ENCODE measurements around the gene TWNK.

The TWNK gene

GRCh38 chr10:100996678-100997359 is 9.5 kb downstream of the TWNK start:
- TF ChIP-seq MAX (IDR thresholded peaks at IDR 0.05; ENCODE audit: low read depth, low read length) = no peak
- TF ChIP-seq MYC (IDR thresholded peaks at IDR 0.05; ENCODE audit: low read depth, low read length) = no peak
- TF ChIP-seq POLR2A (IDR thresholded peaks at IDR 0.05; ENCODE audit: extremely low read depth, insufficient read length) = peak; percentile 25
- DNase-seq (ENCODE audit: low read depth) = peak; percentile 63

DNA sequence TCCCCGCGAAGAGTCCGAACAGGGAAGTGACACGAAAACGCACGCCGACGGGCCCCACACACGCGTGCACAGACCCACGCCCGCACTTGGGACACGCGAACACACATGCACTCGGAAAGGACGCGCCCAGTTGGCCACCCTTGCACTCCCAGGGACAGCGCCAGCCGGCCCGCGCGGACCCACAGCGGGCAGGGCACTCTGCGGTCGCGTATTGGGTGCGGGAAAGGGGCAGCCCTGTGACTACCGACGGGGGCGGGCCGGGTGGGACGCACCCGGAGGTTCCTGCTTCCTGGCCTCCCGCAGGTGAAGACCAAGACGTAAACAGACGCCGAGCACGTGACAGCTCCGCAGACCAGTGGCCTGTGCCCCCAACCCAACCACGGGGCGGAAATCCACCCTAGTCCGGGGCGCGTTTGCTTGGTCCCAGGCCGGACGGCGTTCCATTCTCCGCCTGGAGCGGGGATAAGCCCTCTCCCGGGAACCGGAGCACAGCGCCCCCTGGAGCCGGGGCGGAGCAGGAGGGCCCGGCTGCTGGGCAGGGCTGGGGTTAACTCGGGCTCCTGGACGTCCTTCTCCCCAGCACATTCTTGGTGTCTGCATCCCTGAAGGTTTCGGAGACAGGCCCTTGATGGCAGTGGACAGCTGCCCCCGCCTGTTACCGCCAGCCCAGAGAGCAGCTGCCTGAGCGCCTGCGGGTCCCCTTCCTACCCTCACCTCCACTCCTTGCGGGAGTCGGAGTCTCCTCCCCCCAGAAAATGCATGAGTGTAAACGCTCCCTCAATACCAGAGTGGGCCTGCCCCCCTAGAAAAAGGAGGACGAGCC is 10.2 kb downstream of the TWNK start:
- DNase-seq (ENCODE audit: low read depth) = peak; percentile 83
- peak; percentile 75 for TF ChIP-seq MYC (IDR thresholded peaks at IDR 0.05; ENCODE audit: low read depth, low read length)
- peak; percentile 19 for TF ChIP-seq POLR2A (IDR thresholded peaks at IDR 0.05; ENCODE audit: extremely low read depth, insufficient read length)
- TF ChIP-seq MAX (IDR thresholded peaks at IDR 0.05; ENCODE audit: low read depth, low read length) = peak; percentile 93
- TF ChIP-seq, protein P1, sequence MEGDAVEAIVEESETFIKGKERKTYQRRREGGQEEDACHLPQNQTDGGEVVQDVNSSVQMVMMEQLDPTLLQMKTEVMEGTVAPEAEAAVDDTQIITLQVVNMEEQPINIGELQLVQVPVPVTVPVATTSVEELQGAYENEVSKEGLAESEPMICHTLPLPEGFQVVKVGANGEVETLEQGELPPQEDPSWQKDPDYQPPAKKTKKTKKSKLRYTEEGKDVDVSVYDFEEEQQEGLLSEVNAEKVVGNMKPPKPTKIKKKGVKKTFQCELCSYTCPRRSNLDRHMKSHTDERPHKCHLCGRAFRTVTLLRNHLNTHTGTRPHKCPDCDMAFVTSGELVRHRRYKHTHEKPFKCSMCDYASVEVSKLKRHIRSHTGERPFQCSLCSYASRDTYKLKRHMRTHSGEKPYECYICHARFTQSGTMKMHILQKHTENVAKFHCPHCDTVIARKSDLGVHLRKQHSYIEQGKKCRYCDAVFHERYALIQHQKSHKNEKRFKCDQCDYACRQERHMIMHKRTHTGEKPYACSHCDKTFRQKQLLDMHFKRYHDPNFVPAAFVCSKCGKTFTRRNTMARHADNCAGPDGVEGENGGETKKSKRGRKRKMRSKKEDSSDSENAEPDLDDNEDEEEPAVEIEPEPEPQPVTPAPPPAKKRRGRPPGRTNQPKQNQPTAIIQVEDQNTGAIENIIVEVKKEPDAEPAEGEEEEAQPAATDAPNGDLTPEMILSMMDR (IDR thresholded peaks at IDR 0.05; ENCODE audit: low read depth, low read length) = peak; percentile 93
- H3K4me3 ChIP-seq (ENCODE audit: low read depth, low read length) = peak overlapping the region; percentile 66

More at GRCh38 chr10:100996678-100997359, 9.5 kb downstream of the TWNK start:
- peak overlapping the region; percentile 66 for H3K4me3 ChIP-seq (ENCODE audit: low read depth, low read length)

DNA sequence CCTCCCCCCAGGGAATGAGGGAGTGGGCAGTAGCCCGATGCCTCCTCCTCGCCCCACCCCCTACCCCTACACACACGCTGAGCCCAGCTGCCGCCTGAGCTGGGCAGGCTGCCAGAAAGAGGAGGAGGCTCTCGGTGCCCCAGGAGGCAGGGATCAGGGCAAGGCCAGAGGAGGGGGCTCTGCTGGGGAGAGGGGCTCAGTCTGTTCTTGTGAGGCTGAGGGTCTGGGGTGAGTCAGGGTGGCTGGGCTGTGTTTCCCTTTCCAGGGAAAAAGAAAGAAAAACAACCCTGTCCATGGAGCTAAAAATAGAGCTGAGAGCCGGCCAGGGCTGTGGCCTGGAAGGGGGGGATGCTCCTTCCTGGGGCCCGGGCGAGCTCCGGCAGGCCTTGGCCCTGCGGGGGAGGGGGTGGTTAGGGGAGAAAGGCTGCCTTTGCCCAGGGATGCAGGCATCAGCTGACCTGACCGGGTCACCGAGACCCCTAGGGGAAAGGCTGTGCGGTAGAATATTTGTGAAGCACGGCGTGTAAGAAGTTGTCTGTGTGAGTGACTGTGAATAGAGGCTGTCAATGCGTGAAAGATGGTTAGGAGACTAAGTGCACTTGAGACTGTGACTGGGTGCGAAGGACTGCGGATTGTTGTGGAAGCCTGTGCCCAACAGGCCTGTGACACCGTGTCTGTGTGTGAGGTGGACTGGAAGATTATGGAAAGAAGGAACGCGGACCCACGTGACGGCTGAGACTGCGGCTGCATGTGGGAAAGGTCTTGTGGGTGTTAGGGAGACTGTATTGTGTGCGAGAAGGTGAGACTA is 11.0 kb downstream of the TWNK start:
- DNase-seq (ENCODE audit: low read depth) = peak; percentile 86
- peak overlapping the region; percentile 66 for H3K4me3 ChIP-seq (ENCODE audit: low read depth, low read length)
- TF ChIP-seq, protein P1 (IDR thresholded peaks at IDR 0.05; ENCODE audit: low read depth, low read length) = no peak
- TF ChIP-seq MAX (IDR thresholded peaks at IDR 0.05; ENCODE audit: low read depth, low read length) (peak; percentile 9; the same call in 1 of the 2 replicates), POLR2A (IDR thresholded peaks at IDR 0.05; ENCODE audit: extremely low read depth, insufficient read length) (no peak), MYC (IDR thresholded peaks at IDR 0.05; ENCODE audit: low read depth, low read length) (peak; percentile 54)

DNA sequence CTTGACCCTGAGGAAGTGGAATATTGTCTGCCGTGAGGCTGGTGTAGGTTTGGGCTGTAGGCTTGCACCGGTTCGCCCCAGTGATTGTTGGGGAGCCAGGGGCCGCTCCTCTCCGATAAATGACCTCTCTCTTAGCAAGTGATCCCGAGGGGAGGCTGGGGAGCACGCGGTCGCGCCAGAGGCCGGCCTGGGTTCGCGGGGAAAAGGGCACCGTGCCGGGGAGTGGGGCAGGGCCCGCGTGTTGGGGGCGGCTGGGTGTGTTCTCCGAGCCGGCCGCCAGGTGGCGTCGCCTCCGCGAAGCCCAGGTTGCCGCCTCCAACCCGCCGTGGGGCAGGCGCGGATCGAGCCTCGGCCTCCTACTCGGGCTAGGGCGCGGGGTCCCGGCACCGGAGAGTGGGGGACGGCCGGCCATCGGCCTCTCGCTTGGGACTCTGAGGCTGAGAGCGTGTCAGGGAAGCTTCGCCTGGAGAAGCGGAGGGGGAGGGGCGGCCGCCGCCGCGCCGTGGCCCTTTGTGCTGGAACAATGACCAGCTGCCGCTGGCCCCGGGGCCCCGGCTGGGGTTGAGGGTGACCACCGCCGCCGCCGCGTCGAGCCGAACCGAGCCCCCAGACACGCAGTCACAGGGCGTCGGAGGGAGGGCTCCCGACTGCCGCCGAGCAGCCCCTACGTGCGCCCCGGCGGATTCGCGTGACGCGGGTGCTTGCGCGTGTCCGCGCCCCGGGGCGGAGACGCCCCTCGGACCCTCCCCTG is 11.8 kb downstream of the TWNK start:
- peak; percentile 80 for DNase-seq (ENCODE audit: low read depth)
- TF ChIP-seq, protein P1 (IDR thresholded peaks at IDR 0.05; ENCODE audit: low read depth, low read length) = peak; percentile 67
- TF ChIP-seq MAX (IDR thresholded peaks at IDR 0.05; ENCODE audit: low read depth, low read length) = peak; percentile 50
- TF ChIP-seq MYC (IDR thresholded peaks at IDR 0.05; ENCODE audit: low read depth, low read length) = 0 out of 2 replicates have a peak, but pooled peaks have one; percentile 18
- no peak for TF ChIP-seq POLR2A (IDR thresholded peaks at IDR 0.05; ENCODE audit: extremely low read depth, insufficient read length)
- H3K4me3 ChIP-seq (ENCODE audit: low read depth, low read length) = peak overlapping the region; percentile 66

GRCh38 chr10:100999742-101000126 is 12.4 kb downstream of the TWNK start, which contains the start of gene LZTS2:
LZTS2 (plus strand) TSS chr10:100999808; CDS start chr10:101002539, 2,731 bp downstream.
- no peak for DNase-seq (ENCODE audit: low read depth)
- peak within 1 kb of the TSS; percentile 66 for H3K4me3 ChIP-seq (ENCODE audit: low read depth, low read length)
- TF ChIP-seq MAX (IDR thresholded peaks at IDR 0.05; ENCODE audit: low read depth, low read length) (no peak), MYC (IDR thresholded peaks at IDR 0.05; ENCODE audit: low read depth, low read length) (no peak), POLR2A (IDR thresholded peaks at IDR 0.05; ENCODE audit: extremely low read depth, insufficient read length) (no peak)
- TF ChIP-seq, protein P1 (IDR thresholded peaks at IDR 0.05; ENCODE audit: low read depth, low read length) = no peak
